Esophagus muscularis mucosa (tissue), 4 donors: ENCODE results near the gene PIK3CD. TPM values are rescaled to one million over a fixed set of nuclear protein-coding genes. Genes with fewer than 3 reads are reported as not detected.

ENCODE experiments used
- DNase-seq: peaks from one replicate; pipeline ENCODE4 v3.0.0-alpha.2; 2017; ENCODE audit errors: extremely low spot score
- H3K27ac ChIP-seq, 4 donors: fragments of 200-600 bp; sonication (generic); replicated peaks in 1 of 4; 1 replicate in 3 of 4; 2 replicates in 1 of 4; pipeline ENCODE4 v1.5.1; 2016 to 2019; ENCODE audit warnings: mild to moderate bottlenecking in 1 of 4
- H3K27me3 ChIP-seq, 4 donors: fragments of 200-600 bp; sonication (generic); one replicate each; pipeline versions ENCODE4 v1.5.1 to v1.6.0; 2016 to 2019
- H3K36me3 ChIP-seq, 4 donors: fragments of 200-600 bp; sonication (generic); one replicate each; pipeline ENCODE4 v1.5.1; 2016 to 2019
- H3K4me1 ChIP-seq, 4 donors: fragments of 200-600 bp; sonication (generic); one replicate each; pipeline ENCODE4 v1.5.1; 2016 to 2019
- H3K4me3 ChIP-seq, 4 donors: fragments of 200-600 bp; sonication (generic); 1 replicate in 2 of 4; 2 replicates in 2 of 4; pipeline ENCODE4 v1.5.1; 2016 to 2019; ENCODE audit warnings: mild to moderate bottlenecking in 4 of 4, moderate library complexity in 1 of 4
- H3K9me3 ChIP-seq, 4 donors: fragments of 200-600 bp; sonication (generic); 1 replicate in 3 of 4; 2 replicates in 1 of 4; pipeline ENCODE4 v1.5.1; 2016 to 2019
- CTCF ChIP-seq, 3 experiments: fragments of 200-600 bp in 2 of 3; fragments of 450-650 bp in 1 of 3; sonication (generic) in 2 of 3; IDR thresholded peaks; one replicate each; pipeline ENCODE4 v1.5.1; 2017 to 2019; ENCODE audit warnings: antibody characterized with exemption in 3 of 3, mild to moderate bottlenecking in 2 of 3, moderate library complexity in 1 of 3
- EP300 ChIP-seq: sonication (generic); formaldehyde crosslinking; IDR thresholded peaks from one replicate; pipeline ENCODE4 v1.6.1; 2017; ENCODE audit warnings: antibody characterized with exemption
- POLR2A ChIP-seq: fragments of 450-650 bp; IDR thresholded peaks from one replicate; pipeline ENCODE4 v1.6.1; 2017; ENCODE audit warnings: antibody characterized with exemption, moderate library complexity, mild to moderate bottlenecking, low read depth
- POLR2AphosphoS5 ChIP-seq, 2 donors: sonication (generic); formaldehyde crosslinking; IDR thresholded peaks; one replicate each; pipeline ENCODE4 v1.6.1; 2017; ENCODE audit warnings: antibody characterized with exemption in 2 of 2
- WGBS: methylation state at CpG from one replicate; pipeline ENCODE4 v1.1.5; 2018; 5-methylcytosine and 5-hydroxymethylcytosine counted together
- intact Hi-C: fragments of 100-400 bp; cut with DNase I; formaldehyde crosslinking; loops from one replicate; pipeline ENCODE4 v1.15.1; 2023
- total RNA-seq, 4 donors: library from RNA; depleted of rRNA; stranded (reverse); fragments of >200 nt; gene quantifications; one replicate each; pipeline versions ENCODE4 v1.1.0 to v1.2.1, GENCODE V29; 2016

Gene PIK3CD
- total RNA-seq, 4 donors from 2014 or later = 7.9 to 30.4 (median 13.9) TPM

DNA sequence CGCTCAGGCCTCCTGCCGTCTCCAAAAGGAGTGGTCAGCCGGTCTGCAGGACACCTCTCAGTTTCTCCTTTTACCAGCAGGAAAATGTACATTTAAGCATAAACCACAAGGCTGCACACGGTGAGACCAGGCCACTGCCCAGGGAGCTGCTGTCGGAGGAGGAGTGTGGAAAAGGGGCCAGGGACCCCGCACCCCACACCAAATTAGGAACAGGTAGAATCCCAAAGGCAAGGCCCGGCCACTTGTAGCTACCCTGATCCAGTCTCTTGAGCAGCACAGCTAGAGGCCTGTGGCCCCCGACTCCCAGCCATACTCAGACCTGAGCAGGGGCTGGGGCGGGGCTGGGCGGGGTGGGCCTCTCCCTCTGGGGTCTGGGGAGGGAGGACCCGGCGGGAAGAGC, 78.0 kb downstream of the PIK3CD start:
- intact Hi-C loops = no loop called here
- H3K9me3 ChIP-seq = no peaks in the 10 kb centered on the region
- TF ChIP-seq POLR2A (no peak), EP300 (no peak), POLR2AphosphoS5 (IDR thresholded peaks at IDR 0.05) (no peak), CTCF (IDR thresholded peaks at IDR 0.05) (no peak)
- H3K4me1 ChIP-seq = peaks cover 0 to 4% (median 0%) of the 10 kb centered on the region in 4 donors
- H3K4me3 ChIP-seq = no peak overlapping the region
- WGBS = 92% methylated on average over 11 of the region's 12 CpGs
- H3K36me3 ChIP-seq = peaks cover 65 to 99% (median 85%) of the 10 kb centered on the region in 4 donors
- H3K27ac ChIP-seq = no peak overlapping the region
- no peak for DNase-seq
- no peaks in the 10 kb centered on the region for H3K27me3 ChIP-seq

- H3K4me3 ChIP-seq = no peak overlapping the region
- no peaks in the 10 kb centered on the region for H3K9me3 ChIP-seq
- no peaks in the 10 kb centered on the region for H3K4me1 ChIP-seq
- peak overlapping the region in 1 of 4 donors; percentile 26 for H3K27ac ChIP-seq
- no peaks in the 10 kb centered on the region for H3K27me3 ChIP-seq
- TF ChIP-seq EP300 (no peak), POLR2A (no peak), CTCF (IDR thresholded peaks at IDR 0.05) (no peak), POLR2AphosphoS5 (IDR thresholded peaks at IDR 0.05) (no peak)
- peaks cover 73 to 100% (median 91%) of the 10 kb centered on the region in 4 donors for H3K36me3 ChIP-seq
- no peak for DNase-seq
- intact Hi-C loops = no loop called here
- 82% methylated on average over 45 of the region's 45 CpGs for WGBS
These were observed 78.8 kb downstream of the PIK3CD start for GRCh38 chr1:9730096-9730901.

GRCh38 chr1:9731051-9731537, 79.6 kb downstream of the PIK3CD start:
- no peak for DNase-seq
- Histone ChIP-seq H3K4me1 (no peaks in the 10 kb centered on the region), H3K36me3 (peaks cover 79 to 100% (median 95%) of the 10 kb centered on the region in 4 donors), H3K4me3 (no peak overlapping the region), H3K27me3 (no peaks in the 10 kb centered on the region), H3K27ac (peak overlapping the region in 1 of 4 donors; percentile 26), H3K9me3 (no peaks in the 10 kb centered on the region)
- TF ChIP-seq POLR2A = no peak
- TF ChIP-seq POLR2AphosphoS5 (IDR thresholded peaks at IDR 0.05) = no peak
- 93% methylated on average over 24 of the region's 31 CpGs for WGBS
- intact Hi-C loops = no loop called here

DNA sequence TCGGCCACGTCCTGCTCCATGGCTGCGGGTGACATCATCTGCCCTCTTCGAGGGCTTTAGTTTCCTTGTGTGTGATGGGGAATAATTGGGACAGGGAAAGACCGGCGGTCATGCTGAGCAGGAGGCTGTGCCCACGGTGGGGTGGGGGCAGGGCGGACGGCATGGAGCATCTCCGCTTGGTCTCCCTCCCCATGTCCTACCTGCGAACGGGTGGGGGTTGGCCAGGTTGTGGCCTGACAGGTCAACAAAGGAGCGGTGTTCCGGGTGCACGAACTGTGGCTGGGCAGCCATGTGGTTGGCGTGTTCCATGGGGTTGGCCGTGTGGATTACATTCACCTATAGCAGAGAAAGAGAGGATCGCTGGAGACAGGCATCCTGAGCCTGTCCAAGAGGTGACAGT, 80.0 kb downstream of the PIK3CD start:
- no peak for TF ChIP-seq CTCF (IDR thresholded peaks at IDR 0.05)
- Histone ChIP-seq H3K27me3 (no peaks in the 10 kb centered on the region), H3K36me3 (peaks cover 79 to 100% (median 97%) of the 10 kb centered on the region in 4 donors), H3K27ac (no peak overlapping the region), H3K4me1 (no peaks in the 10 kb centered on the region), H3K9me3 (no peaks in the 10 kb centered on the region), H3K4me3 (no peak overlapping the region)
- WGBS = 93% methylated on average over 15 of the region's 18 CpGs
- DNase-seq = no peak
- intact Hi-C loops = no loop called here

GRCh38 chr1:9732123-9732971, 80.8 kb downstream of the PIK3CD start:
- peaks cover 87 to 100% (median 100%) of the 10 kb centered on the region in 4 donors for H3K36me3 ChIP-seq

More at GRCh38 chr1:9732123-9732971, 80.8 kb downstream of the PIK3CD start:
- no peak for TF ChIP-seq POLR2AphosphoS5 (IDR thresholded peaks at IDR 0.05)
- Histone ChIP-seq H3K9me3 (no peaks in the 10 kb centered on the region), H3K4me3 (no peak overlapping the region), H3K27me3 (no peaks in the 10 kb centered on the region), H3K27ac (no peak overlapping the region), H3K4me1 (no peaks in the 10 kb centered on the region)
- no peak for DNase-seq
- intact Hi-C loops = no loop called here
- 89% methylated on average over 18 of the region's 18 CpGs for WGBS
